GM19193 (cell line): ENCODE measurements around the gene ICA1L.

Source experiments
- POLR2A ChIP-seq: IDR thresholded peaks from 4 replicates; pipeline ENCODE4 v1.6.1; 2011; ENCODE audit not compliant: insufficient read depth, insufficient read length; ENCODE audit errors: extremely low read depth

Gene ICA1L

DNA sequence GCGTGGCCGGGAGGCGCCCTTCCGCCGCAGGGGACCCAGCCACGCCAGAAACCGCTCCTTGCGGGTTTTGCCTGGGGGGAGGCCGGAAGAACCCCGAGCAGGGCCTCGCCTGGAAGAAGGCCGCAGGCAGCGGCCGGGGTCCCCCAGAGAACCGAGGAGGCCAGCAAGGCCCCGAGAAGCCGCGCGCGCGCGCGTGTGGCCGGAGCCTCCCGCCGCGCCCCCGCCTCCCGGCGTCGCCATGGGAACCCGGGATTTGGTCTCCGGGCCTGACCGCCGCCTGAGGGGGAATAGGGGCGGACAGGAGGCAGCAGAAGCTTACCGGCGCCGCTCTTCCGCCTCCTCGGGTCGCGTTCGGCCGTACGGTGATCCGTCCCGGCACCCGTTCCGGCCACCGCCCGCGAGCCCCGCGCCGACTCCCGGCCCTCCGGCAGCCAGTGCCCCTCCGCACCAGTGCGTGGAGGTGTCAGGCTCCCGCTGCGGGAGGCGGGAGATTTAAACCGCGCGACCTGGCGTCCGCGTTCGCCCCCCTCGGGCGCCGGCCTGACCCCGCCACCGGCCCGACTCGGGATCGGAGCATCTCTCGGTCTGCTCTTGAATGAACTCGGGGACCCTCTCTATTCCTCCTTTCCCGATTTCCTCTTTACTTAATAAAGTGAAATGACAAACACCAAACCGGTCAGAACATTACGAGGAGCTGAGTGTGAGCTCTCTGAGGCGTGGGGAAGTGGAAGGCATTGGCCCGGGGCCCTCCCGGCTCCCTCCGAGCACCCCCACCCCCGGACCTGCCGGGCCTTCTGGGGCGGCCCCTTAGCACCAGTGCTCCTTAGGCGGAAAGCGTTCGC lies at the start of gene ICA1L:
Gene ICA1L, minus strand, starts transcription at position 467 of the 842 bp plus-strand sequence. CDS start 42,757 bp downstream, outside the sequence.
- peak; percentile 44 for TF ChIP-seq POLR2A

DNA sequence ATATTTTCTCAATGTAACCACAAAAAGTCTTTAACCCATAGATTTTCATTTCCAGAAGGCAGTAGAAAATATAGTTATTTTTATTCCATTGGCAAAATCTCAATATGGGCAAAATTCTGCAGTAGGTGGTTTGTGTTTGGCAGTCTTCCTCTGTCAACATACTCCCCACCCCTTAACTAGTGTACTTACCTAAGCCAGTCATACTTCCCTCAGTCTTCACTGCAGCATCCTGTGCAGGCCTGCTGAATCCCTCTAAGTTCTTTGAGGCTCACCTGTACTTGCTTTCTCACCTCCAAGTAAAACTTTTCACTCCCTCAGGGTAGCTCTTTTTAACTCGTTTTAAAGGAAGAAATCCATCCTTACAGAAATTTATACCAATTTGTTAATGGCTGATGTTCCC lies 47.3 kb upstream of the ICA1L start:
- TF ChIP-seq POLR2A: no peak

DNA sequence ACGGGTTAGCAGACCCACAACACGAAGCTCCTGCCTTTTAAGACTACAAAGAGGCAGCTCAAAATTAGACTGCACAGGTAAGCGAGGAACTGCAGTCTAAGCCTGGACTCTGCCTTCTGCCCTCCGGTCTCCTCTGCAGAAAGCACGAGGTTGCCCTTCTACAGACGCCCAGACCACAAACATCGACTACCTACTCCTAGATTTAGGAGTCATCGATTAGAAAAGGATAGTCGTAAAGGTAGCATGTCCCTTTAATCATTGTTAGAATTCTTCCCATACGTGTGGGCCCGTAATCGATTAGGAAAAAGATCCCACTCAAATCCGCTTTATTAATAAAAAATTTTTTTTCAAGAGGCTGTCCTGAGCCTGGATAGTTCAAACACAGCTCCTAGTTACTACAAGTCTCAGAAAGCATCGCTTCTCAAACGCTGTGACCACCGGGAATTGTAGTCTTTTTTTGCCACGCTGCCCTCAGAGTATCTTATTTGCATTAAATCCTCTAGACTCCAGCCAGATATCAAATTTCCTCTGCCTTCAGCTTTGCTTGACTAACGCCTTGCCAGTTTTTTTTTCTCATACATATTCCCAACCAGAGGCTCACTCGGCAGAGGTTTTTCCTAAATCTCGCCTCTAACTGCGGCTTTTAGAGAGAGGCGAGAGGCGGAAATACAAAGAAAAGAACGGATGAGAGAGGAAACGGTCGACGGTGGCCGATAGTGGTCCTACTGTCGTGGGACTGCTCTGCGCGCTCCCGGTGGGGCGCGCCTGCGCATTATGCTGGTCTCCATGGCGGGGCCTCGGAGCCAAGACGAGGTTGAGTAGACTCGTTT lies 40.2 kb upstream of the ICA1L start, which contains the start of the genes CARF and WDR12:
Gene CARF, plus strand, starts transcription at position 764 of the 830 bp plus-strand sequence. CDS start 29,628 bp downstream, outside the sequence.
Gene WDR12, minus strand, starts transcription at position 162 of the 830 bp plus-strand sequence. CDS start 197 bp downstream, outside the sequence.
- peak; percentile 70 for TF ChIP-seq POLR2A

DNA sequence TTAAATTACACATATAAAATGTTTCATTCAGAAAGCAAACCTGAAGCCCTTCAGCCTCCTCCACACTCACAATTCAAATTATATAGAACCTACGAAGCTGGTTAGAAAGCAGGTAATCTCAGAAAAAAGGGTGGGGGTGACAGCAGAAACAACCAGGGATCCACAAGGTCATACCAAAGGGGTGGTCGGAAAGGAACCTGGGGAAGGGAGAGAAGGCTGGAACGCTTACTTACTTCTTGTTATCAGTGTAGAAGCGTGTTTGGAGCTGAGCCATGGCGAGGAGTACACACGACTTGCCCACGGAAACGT lies 39.6 kb upstream of the ICA1L start:
- no peak for TF ChIP-seq POLR2A

DNA sequence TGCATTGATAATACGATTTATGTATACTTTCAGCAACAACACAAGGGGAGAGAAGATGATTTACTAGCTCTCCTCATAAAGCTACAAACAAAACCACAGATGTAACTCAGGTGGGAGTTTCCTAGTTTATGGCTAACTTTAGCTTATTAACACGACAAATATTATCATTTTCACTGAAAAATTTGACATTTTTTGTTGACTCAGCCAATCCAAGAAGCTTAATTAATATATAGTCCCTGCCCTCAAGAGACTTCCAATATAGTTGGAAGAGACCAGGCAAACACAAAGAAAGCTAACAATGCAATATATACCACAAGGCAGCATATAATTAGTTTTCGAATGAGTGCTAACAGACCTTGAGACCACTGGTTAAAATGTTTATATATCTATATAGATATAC lies 39.1 kb upstream of the ICA1L start:
- TF ChIP-seq POLR2A: no peak

DNA sequence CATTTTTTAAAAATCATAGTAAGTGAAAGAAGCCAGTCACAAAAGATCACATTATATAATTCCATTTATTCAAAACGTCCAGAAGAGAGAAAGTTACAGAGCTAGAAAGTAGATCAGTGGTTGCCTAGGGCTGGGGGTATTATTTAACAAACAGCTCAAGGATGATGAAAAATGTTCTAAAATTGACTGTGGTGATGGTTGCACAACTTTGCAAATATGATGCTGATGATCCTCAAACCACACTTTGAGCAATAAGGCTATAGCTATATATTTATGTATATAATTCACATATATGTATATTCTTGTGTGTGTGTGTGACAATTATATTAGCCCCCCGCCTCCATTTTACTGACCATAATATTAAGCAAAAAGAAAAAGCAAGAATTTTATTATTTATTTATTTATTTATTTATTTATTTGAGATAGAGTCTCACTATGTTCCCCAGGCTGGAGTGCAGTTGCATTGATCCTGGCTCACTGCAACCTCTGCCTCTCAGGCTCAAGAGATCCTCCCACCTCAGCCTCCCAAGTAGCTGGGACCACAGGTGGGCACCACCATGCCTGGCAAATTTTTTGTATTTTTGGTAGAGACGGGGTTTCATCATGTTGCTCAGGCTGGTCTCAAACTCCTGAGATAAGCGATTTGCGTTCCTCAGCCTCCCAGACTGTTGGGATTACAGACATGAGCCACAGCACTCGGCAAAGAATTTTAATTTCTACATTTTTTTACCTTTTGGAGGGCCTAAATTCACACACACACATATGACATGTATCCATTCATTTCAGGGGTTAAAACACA lies 38.0 kb upstream of the ICA1L start:
- no peak for TF ChIP-seq POLR2A

DNA sequence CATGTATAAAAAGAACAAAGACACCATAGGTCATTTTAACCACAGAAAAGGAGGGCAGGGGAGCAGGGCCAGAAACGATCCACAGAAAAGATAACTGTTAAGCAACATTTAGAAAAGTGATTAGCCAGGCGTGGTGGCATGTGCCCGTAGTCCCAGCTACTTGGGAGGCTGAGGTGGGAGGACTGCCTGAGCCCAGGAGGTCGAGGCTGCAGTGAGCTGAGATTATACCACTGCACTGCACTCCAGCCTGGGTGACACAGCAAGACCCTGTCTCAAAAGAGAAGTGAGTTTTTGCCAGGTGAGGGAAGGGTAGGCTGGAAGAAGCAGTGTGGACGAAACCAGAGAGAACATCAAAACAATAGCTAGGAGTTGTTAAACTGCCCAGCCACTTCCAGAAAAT lies 36.6 kb upstream of the ICA1L start:
- no peak for TF ChIP-seq POLR2A

DNA sequence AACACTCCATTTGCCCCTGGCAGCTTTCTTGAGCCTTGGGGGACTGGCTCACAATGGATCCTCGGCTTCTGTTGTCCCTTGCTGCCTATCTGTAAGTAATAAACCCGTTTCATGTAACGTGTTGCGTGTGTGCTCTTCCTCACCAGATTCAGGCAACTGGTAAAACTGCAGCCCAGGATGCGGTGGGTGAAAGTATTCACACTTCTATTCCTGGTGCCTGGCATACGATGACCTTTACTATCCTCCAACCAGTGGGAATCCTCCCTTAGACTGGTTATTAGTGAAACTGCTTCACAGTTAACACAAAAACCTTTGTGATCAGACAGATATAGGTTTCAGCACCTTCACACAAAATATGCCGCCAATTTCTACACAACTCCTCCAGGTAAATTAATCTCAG lies 13.6 kb upstream of the ICA1L start:
- TF ChIP-seq POLR2A: no peak

DNA sequence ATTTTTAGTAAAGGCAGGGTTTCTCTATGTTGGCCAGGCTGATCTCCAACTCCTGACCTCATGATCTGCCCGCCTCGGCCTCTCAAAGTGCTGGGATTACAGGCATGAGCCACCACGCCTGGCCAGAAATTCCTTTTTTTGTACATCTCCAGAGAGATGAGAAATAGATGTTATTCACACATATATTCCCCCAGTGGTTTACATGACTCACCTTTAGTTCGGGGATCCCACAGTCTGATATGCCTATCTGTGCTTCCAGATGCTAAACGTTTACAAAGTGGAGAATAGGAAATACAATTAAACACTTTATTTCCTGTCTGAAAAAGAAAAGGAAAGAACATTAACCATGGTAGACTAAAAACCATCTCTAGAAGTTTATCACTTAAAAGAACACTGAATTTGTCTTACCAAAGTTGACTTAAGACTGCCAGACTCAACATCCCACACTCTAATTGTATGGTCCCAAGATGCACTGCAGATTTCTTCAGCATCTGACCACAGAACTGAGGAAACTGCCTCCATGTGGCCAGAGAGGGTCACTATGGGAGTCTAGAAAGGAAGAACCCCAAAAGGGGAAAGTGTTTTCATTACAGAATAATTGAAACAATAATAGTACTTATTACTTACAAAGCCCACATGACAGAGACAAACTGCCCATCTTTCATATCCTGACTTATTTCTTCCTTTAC lies 12.6 kb upstream of the ICA1L start:
- no peak for TF ChIP-seq POLR2A

DNA sequence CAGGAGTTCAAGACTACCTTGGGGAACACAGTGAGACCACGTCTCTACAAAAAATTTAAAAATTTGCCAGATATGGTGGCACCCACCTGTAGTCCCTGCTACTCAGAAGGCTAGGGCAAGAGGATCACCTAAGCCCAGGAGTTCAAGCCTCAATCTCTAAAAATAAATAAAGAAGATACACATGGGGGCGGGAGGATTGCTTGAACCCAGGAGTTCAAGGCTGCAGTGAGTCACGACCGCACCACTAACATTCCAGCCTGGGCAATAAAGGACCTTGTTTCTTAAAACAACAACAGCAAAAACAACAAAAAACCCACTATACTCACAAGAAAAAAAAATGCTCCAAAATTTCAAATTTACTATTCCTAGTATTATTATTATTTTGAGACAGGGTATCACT lies 10.0 kb upstream of the ICA1L start:
- no peak for TF ChIP-seq POLR2A

DNA sequence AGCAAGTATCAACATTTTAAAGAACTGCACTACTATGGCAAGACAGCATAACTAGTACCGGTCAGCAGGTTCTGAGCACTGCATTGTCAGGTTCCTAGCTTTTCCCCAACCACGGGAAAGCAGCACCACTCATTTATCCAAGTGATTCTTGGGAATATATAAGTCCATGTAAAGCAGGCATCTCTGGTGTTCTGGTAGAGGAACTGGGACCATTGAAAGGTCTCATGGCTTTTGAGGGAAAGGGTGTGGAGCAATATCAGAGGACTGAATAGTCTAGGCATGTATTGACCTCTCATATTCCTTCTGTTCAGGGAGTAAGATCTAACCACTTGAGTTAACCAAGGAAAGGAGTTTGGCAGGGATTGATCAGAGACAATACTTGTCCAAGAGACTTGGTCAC lies 6.1 kb upstream of the ICA1L start:
- TF ChIP-seq POLR2A: no peak

DNA sequence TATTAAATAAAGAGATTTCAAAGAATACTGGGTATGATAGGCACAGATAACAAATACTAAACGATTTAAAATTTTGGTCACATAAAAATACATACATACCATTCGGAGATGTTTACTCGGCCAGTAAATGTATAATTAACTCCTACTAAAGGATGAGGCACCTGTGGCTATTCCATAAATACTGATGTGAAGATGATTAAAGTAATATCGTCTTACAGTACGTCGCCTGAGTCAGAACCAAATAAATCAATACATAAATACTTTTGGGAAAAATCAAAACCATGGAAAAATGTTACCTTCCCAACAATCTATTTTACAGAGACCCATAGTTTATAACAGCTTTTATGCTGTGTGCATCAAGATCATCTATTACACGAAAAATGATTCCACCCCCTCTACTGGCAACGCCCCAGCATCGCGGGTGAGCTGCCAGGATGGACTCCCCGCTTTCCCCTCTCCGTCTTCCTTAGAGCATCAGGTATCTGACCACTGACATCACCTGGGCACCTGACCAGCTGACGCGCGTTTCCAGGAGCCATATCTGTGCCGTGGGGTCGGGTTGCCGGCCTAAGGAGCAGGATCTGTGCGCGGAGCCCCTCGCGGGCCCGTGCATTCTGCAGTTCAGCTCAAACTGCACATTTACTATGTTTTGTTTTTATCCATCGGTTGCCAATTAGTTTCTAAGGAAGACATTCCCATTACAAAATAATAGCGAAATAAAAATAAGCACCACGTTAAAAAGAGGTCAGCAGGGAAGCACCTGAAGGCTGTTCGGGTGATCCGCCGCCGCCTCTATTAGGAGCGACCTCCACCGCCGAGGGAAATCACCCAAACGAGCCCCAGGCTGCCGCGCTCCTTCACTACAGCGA lies 901 bp downstream of the ICA1L start:
- TF ChIP-seq POLR2A: no peak

DNA sequence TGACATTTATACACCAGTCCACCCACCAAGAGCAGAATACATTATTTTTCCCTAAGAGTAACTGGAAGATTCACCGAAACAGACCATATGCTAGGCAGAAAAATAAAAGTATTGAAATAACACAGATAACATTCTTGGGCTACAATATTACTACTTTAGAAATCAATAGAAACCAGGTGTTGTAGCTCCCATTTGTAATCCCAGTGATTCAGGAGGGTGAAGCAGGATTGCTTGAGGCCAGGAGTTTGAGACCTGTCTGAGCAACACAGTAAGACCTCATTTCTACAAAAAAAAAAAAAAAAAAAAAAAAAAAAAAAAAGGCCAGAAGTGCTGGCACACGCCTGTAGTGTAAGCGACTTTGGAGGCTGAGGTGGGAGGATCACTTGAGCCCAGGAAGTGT lies 9.6 kb downstream of the ICA1L start:
- TF ChIP-seq POLR2A: no peak
